SK-N-SH treated with all-trans-retinoic acid at 6 μM for 48 hours (cell line): ENCODE data around the gene OR10AD1.
A peak's percentile ranks its signal among the peaks of the same experiment; 100 is the strongest.
"Not testable (repeated sequence)": the region's sequence is repeated elsewhere in the genome, so short reads cannot be mapped to it uniquely, and the experiment has no call there.

ENCODE experiments used
- ATAC-seq: fragments of 200-7000 bp; cut with Tn5 transposase; 3 replicates; pipeline ENCODE4 v1.9.1; 2020; ENCODE audit warnings: mild to moderate bottlenecking, moderate library complexity
- ARNTL ChIP-seq: fragments of 450-650 bp; formaldehyde crosslinking; IDR thresholded peaks from 2 replicates; pipeline ENCODE4 v1.5.0; 2020; ENCODE audit warnings: low read depth, mild to moderate bottlenecking, moderate library complexity, borderline replicate concordance
- BACH2 ChIP-seq: fragments of 250-450 bp; sonication (Bioruptor Pico); IDR thresholded peaks from 2 replicates; pipeline ENCODE4 v1.9.0; 2021; ENCODE audit warnings: mild to moderate bottlenecking, borderline replicate concordance
- CREB5 ChIP-seq: fragments of 250-450 bp; sonication (Bioruptor Pico); IDR thresholded peaks from 2 replicates; pipeline ENCODE4 v1.5.1; 2020; ENCODE audit warnings: low read depth, mild to moderate bottlenecking, moderate library complexity
- CSDC2 ChIP-seq: fragments of 250-450 bp; sonication (Bioruptor Pico); IDR thresholded peaks from 2 replicates; pipeline ENCODE4 v1.5.0; 2020; ENCODE audit warnings: mild to moderate bottlenecking, moderate library complexity
- ESRRG ChIP-seq: fragments of 250-450 bp; sonication (Bioruptor Pico); IDR thresholded peaks from 2 replicates; pipeline ENCODE4 v1.6.1; 2021; ENCODE audit warnings: mild to moderate bottlenecking
- GLIS3 ChIP-seq: fragments of 250-450 bp; sonication (Bioruptor Pico); IDR thresholded peaks from 2 replicates; pipeline ENCODE4 v1.5.0; 2020; ENCODE audit warnings: mild to moderate bottlenecking, moderate library complexity
- ISL1 ChIP-seq: fragments of 250-450 bp; sonication (Bioruptor Pico); IDR thresholded peaks from 2 replicates; pipeline ENCODE4 v2.1.2; 2022; ENCODE audit warnings: mild to moderate bottlenecking, moderate library complexity
- OSR1 ChIP-seq: fragments of 250-450 bp; sonication (Bioruptor Pico); IDR thresholded peaks from 2 replicates; pipeline ENCODE4 v1.8.0; 2022; ENCODE audit warnings: moderate library complexity, mild to moderate bottlenecking, inconsistent platforms
- PATZ1 ChIP-seq: fragments of 250-450 bp; sonication (Bioruptor Pico); IDR thresholded peaks from 2 replicates; pipeline ENCODE4 v1.8.0; 2020; ENCODE audit warnings: mild to moderate bottlenecking, moderate library complexity, borderline replicate concordance
- POU6F1 ChIP-seq: fragments of 250-450 bp; sonication (Bioruptor Pico); IDR thresholded peaks from 2 replicates; pipeline ENCODE4 v1.8.0; 2021; ENCODE audit warnings: low read depth, mild to moderate bottlenecking, moderate library complexity, borderline replicate concordance
- RARB ChIP-seq: fragments of 250-450 bp; sonication (Bioruptor Pico); IDR thresholded peaks from 2 replicates; pipeline ENCODE4 v1.8.0; 2021; ENCODE audit warnings: mild to moderate bottlenecking, moderate library complexity
- TCF4 ChIP-seq: fragments of 250-450 bp; sonication (Bioruptor Pico); IDR thresholded peaks from 2 replicates; pipeline ENCODE4 v1.8.0; 2021; ENCODE audit warnings: mild to moderate bottlenecking, moderate library complexity, borderline replicate concordance
- TOX ChIP-seq: fragments of 250-450 bp; sonication (Bioruptor Pico); IDR thresholded peaks from 2 replicates; pipeline ENCODE4 v1.8.0; 2021; ENCODE audit warnings: mild to moderate bottlenecking, moderate library complexity, borderline replicate concordance
- TSHZ2 ChIP-seq: fragments of 250-450 bp; sonication (Bioruptor Pico); IDR thresholded peaks from 2 replicates; pipeline ENCODE4 v1.5.0; 2020; ENCODE audit warnings: mild to moderate bottlenecking, moderate library complexity
- ZFP3 ChIP-seq: fragments of 250-450 bp; sonication (Bioruptor Pico); IDR thresholded peaks from 2 replicates; pipeline ENCODE4 v1.5.0; 2020; ENCODE audit warnings: mild to moderate bottlenecking, moderate library complexity
- ZFP30 ChIP-seq: fragments of 450-650 bp; formaldehyde crosslinking; IDR thresholded peaks from 2 replicates; pipeline ENCODE4 v1.5.0; 2022; ENCODE audit warnings: mild to moderate bottlenecking, moderate library complexity
- ZNF565 ChIP-seq: fragments of 450-650 bp; formaldehyde crosslinking; conservative IDR thresholded peaks from 2 replicates; pipeline ENCODE4 v1.5.0; 2020; ENCODE audit warnings: low read depth, mild to moderate bottlenecking, moderate library complexity
- ZNF8 ChIP-seq: fragments of 450-650 bp; formaldehyde crosslinking; IDR thresholded peaks from 2 replicates; pipeline ENCODE4 v1.5.0; 2020; ENCODE audit warnings: mild to moderate bottlenecking, moderate library complexity

Gene OR10AD1

GRCh38 chr12:48231169-48231958, 28.3 kb upstream of the OR10AD1 start:
- TF ChIP-seq ZNF8 (CRISPR knock-in tag): 0 out of 2 replicates have a peak, but pooled peaks have one; percentile 32
- ATAC-seq: not testable (repeated sequence)

GRCh38 chr12:48224533-48224932, 21.4 kb upstream of the OR10AD1 start:
- not testable (repeated sequence) for ATAC-seq
- TF ChIP-seq ZNF8 (CRISPR knock-in tag): peak; percentile 26; the same call in 1 of the 2 replicates
- TF ChIP-seq, all 23 proteins: peak for 1; not testable (repeated sequence) for 22

- no peak for ATAC-seq
- TF ChIP-seq ARNTL (CRISPR knock-in tag): no peak
- no peak for TF ChIP-seq ZFP3
- TF ChIP-seq CSDC2: no peak
- TF ChIP-seq BACH2 (CRISPR knock-in tag): no peak
- TF ChIP-seq TSHZ2 (CRISPR knock-in tag): no peak
- TF ChIP-seq ZNF565: no peak
- TF ChIP-seq ZNF8 (CRISPR knock-in tag): no peak
- no peak for TF ChIP-seq ESRRG (CRISPR knock-in tag)
- TF ChIP-seq TOX (CRISPR knock-in tag): no peak
- TF ChIP-seq POU6F1 (CRISPR knock-in tag): no peak
- no peak for TF ChIP-seq OSR1 (CRISPR knock-in tag)
- TF ChIP-seq GLIS3 (CRISPR knock-in tag): no peak
- no peak for TF ChIP-seq CREB5 (CRISPR knock-in tag)
- TF ChIP-seq TCF4 (CRISPR knock-in tag): no peak
- TF ChIP-seq ZFP30 (CRISPR knock-in tag): no peak
These were observed 18.6 kb upstream of the OR10AD1 start for GRCh38 chr12:48221645-48222044.

GRCh38 chr12:48220701-48221100, 17.6 kb upstream of the OR10AD1 start:
- ATAC-seq: no peak
- TF ChIP-seq ESRRG (CRISPR knock-in tag): no peak
- no peak for TF ChIP-seq PATZ1 (CRISPR knock-in tag)

- peak; percentile 31 for ATAC-seq
- peak; percentile 58 for TF ChIP-seq ISL1 (CRISPR knock-in tag)
- TF ChIP-seq RARB (CRISPR knock-in tag): no peak
These were observed 16.5 kb upstream of the OR10AD1 start for GRCh38 chr12:48219631-48220030.
